Measurements from ENCODE around the gene TFB2M.
"Not testable (repeated sequence)": the region's sequence is repeated elsewhere in the genome, so short reads cannot be mapped to it uniquely, and the experiment has no call there.

The TFB2M gene

GRCh38 chr1:246566128-246566812, at the start of gene TFB2M, which contains the start of gene CNST:
Gene TFB2M (minus strand): TSS chr1:246566261. CDS start chr1:246566138, 123 bp downstream.
Gene CNST (plus strand): TSS chr1:246566456. CDS start chr1:246591563, 25,107 bp downstream.
- DNase-seq, result peak; percentile 89

GRCh38 chr1:246613096-246613758, 47.2 kb upstream of the TFB2M start:
- no peak for DNase-seq

GRCh38 chr1:246609632-246610031, 43.6 kb upstream of the TFB2M start:
- DNase-seq, result no peak

GRCh38 chr1:246608616-246609376, 42.7 kb upstream of the TFB2M start:
- DNase-seq, result no peak

GRCh38 chr1:246607462-246607861, 41.4 kb upstream of the TFB2M start:
- DNase-seq, result no peak

GRCh38 chr1:246605231-246605630, 39.2 kb upstream of the TFB2M start:
- DNase-seq, result not testable (repeated sequence)

- no peak for DNase-seq
Observed at GRCh38 chr1:246602194-246602593, 36.1 kb upstream of the TFB2M start.

GRCh38 chr1:246600579-246600978, 34.5 kb upstream of the TFB2M start:
- no peak for DNase-seq

GRCh38 chr1:246599315-246599714, 33.3 kb upstream of the TFB2M start:
- no peak for DNase-seq

GRCh38 chr1:246597971-246598370, 31.9 kb upstream of the TFB2M start:
- DNase-seq, result no peak

GRCh38 chr1:246597340-246597739, 31.3 kb upstream of the TFB2M start:
- no peak for DNase-seq

GRCh38 chr1:246595146-246595545, 29.1 kb upstream of the TFB2M start:
- DNase-seq, result no peak

GRCh38 chr1:246592695-246593094, 26.6 kb upstream of the TFB2M start:
- no peak for DNase-seq

- DNase-seq, result no peak
Observed at GRCh38 chr1:246591958-246592357, 25.9 kb upstream of the TFB2M start.

GRCh38 chr1:246591504-246591903, 25.4 kb upstream of the TFB2M start:
- no peak for DNase-seq

- no peak for DNase-seq
Observed at GRCh38 chr1:246591047-246591446, 25.0 kb upstream of the TFB2M start.

GRCh38 chr1:246589919-246590318, 23.9 kb upstream of the TFB2M start:
- DNase-seq, result not testable (repeated sequence)

GRCh38 chr1:246588159-246588721, 22.2 kb upstream of the TFB2M start:
- no peak for DNase-seq

GRCh38 chr1:246587606-246588005, 21.5 kb upstream of the TFB2M start:
- no peak for DNase-seq

- DNase-seq, result no peak
Observed at GRCh38 chr1:246587032-246587431, 21.0 kb upstream of the TFB2M start.

- no peak for DNase-seq
Observed at GRCh38 chr1:246583448-246584185, 17.6 kb upstream of the TFB2M start.

- DNase-seq, result no peak
Observed at GRCh38 chr1:246583056-246583440, 17.0 kb upstream of the TFB2M start.

Measured in NCI-H187 treated with DMSO at 0.1 percent for 48 hours (cell line).